Measurements from ENCODE around the gene MBD1. TPM values are rescaled to one million over a fixed set of nuclear protein-coding genes. Genes with fewer than 3 reads are reported as not detected.

Gene MBD1
- total RNA-seq, 2 donors from 2014 or later: 77.1 to 79.6 TPM

GRCh38 chr18:50273203-50274043 lies 7.9 kb downstream of the MBD1 start:
- H3K36me3 Mint-ChIP-seq (ENCODE audit: low read depth): peaks cover 78% of the 10 kb centered on the region
- H3K4me1 Mint-ChIP-seq: peaks cover 16% of the 10 kb centered on the region
- H3K27ac ChIP-seq (ENCODE audit: low read depth, low read length): no peak overlapping the region
- no peak overlapping the region for H3K27ac Mint-ChIP-seq
- TF ChIP-seq CTCF (conservative IDR thresholded peaks at IDR 0.05): no peak
- H3K4me3 ChIP-seq (ENCODE audit: low read length): no peak overlapping the region
- no peak for DNase-seq
- peaks cover 86% of the 10 kb centered on the region for H3K36me3 ChIP-seq (ENCODE audit: control insufficient read depth, insufficient read depth, low read length)
- H3K4me3 Mint-ChIP-seq: no peak overlapping the region
- 93 to 97% methylated on average over 14 to 23 of the region's 23 CpGs for WGBS, 2 experiments (ENCODE audit: insufficient coverage in 1 of 2, insufficient read length in 1 of 2)
- no peak overlapping the region for H3K9ac ChIP-seq (ENCODE audit: extremely low read depth, low read length, poor library complexity, severe bottlenecking)
- H3K27me3 ChIP-seq (ENCODE audit: control insufficient read depth, insufficient read depth, low read length, poor library complexity, severe bottlenecking): no peaks in the 10 kb centered on the region
- H3K4me1 ChIP-seq (ENCODE audit: control insufficient read depth, insufficient read depth, low read length): no peaks in the 10 kb centered on the region
- H3K9me3 Mint-ChIP-seq: no peaks in the 10 kb centered on the region
- no peaks in the 10 kb centered on the region for H3K9me3 ChIP-seq (ENCODE audit: control insufficient read depth, low read length)
- no peaks in the 10 kb centered on the region for H3K27me3 Mint-ChIP-seq (ENCODE audit: insufficient read depth)

DNA sequence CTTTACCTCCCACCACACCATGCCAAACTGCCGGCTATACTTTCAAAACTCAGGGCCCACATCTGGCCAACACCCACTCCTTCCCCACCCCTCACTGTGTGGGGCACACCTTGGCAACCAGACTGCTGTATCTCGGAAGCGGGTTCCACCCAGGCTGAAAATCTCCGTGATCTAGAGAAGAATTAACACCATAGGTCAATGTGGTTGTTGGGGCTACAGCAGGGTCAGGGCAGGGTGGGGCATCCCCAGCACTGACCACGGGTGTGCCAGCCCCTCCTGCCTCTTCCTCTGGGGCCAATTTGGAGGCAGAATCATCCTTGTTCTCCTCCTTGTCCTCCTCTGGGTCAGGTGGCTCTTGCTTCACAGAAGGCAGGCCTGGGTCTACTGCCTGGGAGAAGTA lies 8.8 kb downstream of the MBD1 start:
- no peak for TF ChIP-seq CTCF (conservative IDR thresholded peaks at IDR 0.05)
- Histone ChIP-seq H3K36me3 (ENCODE audit: control insufficient read depth, insufficient read depth, low read length) (peaks cover 94% of the 10 kb centered on the region), H3K27ac (ENCODE audit: low read depth, low read length) (no peak overlapping the region), H3K9me3 (ENCODE audit: control insufficient read depth, low read length) (no peaks in the 10 kb centered on the region), H3K9ac (ENCODE audit: extremely low read depth, low read length, poor library complexity, severe bottlenecking) (no peak overlapping the region), H3K27me3 (ENCODE audit: control insufficient read depth, insufficient read depth, low read length, poor library complexity, severe bottlenecking) (no peaks in the 10 kb centered on the region), H3K4me1 (ENCODE audit: control insufficient read depth, insufficient read depth, low read length) (no peaks in the 10 kb centered on the region), H3K4me3 (ENCODE audit: low read length) (no peak overlapping the region)
- Mint-ChIP-seq H3K4me1 (peaks cover 12% of the 10 kb centered on the region), H3K36me3 (ENCODE audit: low read depth) (peaks cover 76% of the 10 kb centered on the region), H3K9me3 (no peaks in the 10 kb centered on the region), H3K27me3 (ENCODE audit: insufficient read depth) (no peaks in the 10 kb centered on the region), H3K4me3 (no peak overlapping the region), H3K27ac (no peak overlapping the region)
- 92 to 100% methylated on average over 4 to 5 of the region's 5 CpGs for WGBS, 2 experiments (ENCODE audit: insufficient coverage in 1 of 2, insufficient read length in 1 of 2)
- DNase-seq: no peak

- peaks cover 40% of the 10 kb centered on the region for H3K36me3 Mint-ChIP-seq (ENCODE audit: low read depth)
- H3K9me3 Mint-ChIP-seq: no peaks in the 10 kb centered on the region
- H3K4me1 Mint-ChIP-seq: peaks cover 3% of the 10 kb centered on the region
- no peaks in the 10 kb centered on the region for H3K4me1 ChIP-seq (ENCODE audit: control insufficient read depth, insufficient read depth, low read length)
- peak; percentile 92 for TF ChIP-seq CTCF (conservative IDR thresholded peaks at IDR 0.05)
- H3K27me3 ChIP-seq (ENCODE audit: control insufficient read depth, insufficient read depth, low read length, poor library complexity, severe bottlenecking): peaks cover 17% of the 10 kb centered on the region
- H3K4me3 ChIP-seq (ENCODE audit: low read length): no peak overlapping the region
- peak; percentile 96 for DNase-seq
- no peaks in the 10 kb centered on the region for H3K9me3 ChIP-seq (ENCODE audit: control insufficient read depth, low read length)
- no peak overlapping the region for H3K9ac ChIP-seq (ENCODE audit: extremely low read depth, low read length, poor library complexity, severe bottlenecking)
- H3K27me3 Mint-ChIP-seq (ENCODE audit: insufficient read depth): peaks cover 16% of the 10 kb centered on the region
- 87 to 96% methylated on average over 19 to 56 of the region's 56 CpGs for whole genome bisulfite sequencing, 2 experiments (ENCODE audit: insufficient coverage in 1 of 2, insufficient read length in 1 of 2)
- peak overlapping the region; percentile 66 for H3K4me3 Mint-ChIP-seq
- H3K27ac ChIP-seq (ENCODE audit: low read depth, low read length): no peak overlapping the region
- peak overlapping the region; percentile 83 for H3K27ac Mint-ChIP-seq
- H3K36me3 ChIP-seq (ENCODE audit: control insufficient read depth, insufficient read depth, low read length): peaks cover 59% of the 10 kb centered on the region
Observed at GRCh38 chr18:50268022-50268747, 13.1 kb downstream of the MBD1 start.

Measured in endodermal cell (in vitro differentiated cells).